ENCODE data around the gene MRGPRD. TPM values are rescaled to one million over a fixed set of nuclear protein-coding genes. Genes with fewer than 3 reads are reported as not detected.

Gene MRGPRD
- total and polyA plus RNA-seq, 10 of the 15 experiments (the other 5 are each of a cell fraction or from before 2014, with no cell fraction given), result not detected

DNA sequence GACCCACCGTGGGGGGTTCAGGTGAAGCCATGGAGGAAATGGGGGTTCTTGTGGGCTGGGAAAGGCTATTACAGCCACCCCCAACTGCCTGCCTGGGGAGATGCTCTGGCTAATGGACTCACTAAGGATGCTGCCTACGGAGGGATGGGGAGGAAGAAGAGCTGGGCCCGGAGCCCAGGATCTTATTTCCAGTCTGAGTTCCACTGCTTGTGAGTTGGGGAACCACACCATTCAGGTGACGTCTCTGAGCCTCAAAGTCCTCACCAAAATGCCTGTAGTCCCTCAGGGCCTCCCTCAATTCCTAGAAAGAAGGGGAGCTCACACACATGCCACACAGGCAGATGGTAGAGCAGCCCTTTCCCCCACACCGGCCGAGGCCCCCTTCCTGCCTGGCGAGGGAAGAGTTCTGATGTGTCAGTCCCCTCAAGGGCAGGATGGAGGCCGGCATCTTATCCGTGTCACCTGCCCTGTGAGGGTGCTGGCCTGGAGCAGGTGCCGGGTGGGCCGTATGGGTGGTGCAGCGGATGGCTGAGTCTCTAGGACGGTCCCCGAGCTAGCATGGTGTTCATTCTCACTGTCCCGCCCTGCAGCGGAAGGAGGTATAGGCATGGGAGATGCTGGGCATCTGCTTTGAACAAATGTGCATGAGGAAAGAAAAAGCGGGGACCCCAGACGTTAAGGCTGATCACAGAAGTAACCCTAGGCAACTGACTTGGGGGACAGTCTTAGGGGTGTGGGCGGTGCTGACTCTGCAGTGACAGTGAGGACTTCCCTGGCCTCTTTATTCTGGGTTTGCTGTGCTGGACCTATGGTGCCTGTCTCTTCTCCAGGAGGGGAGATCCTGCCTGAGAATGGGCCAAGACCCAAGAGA lies 16.6 kb upstream of the MRGPRD start (continued):
- TF ChIP-seq LARP7 (IDR thresholded peaks at IDR 0.05) (no peak), POLR2AphosphoS5 (IDR thresholded peaks at IDR 0.05; ENCODE audit: low read length) (no peak), ZZZ3 (IDR thresholded peaks at IDR 0.05; ENCODE audit: control insufficient read depth, insufficient read length, low read depth) (no peak), TBL1XR1 (IDR thresholded peaks at IDR 0.05; ENCODE audit: low read depth, low read length) (no peak)
- TF ChIP-seq, protein P1, sequence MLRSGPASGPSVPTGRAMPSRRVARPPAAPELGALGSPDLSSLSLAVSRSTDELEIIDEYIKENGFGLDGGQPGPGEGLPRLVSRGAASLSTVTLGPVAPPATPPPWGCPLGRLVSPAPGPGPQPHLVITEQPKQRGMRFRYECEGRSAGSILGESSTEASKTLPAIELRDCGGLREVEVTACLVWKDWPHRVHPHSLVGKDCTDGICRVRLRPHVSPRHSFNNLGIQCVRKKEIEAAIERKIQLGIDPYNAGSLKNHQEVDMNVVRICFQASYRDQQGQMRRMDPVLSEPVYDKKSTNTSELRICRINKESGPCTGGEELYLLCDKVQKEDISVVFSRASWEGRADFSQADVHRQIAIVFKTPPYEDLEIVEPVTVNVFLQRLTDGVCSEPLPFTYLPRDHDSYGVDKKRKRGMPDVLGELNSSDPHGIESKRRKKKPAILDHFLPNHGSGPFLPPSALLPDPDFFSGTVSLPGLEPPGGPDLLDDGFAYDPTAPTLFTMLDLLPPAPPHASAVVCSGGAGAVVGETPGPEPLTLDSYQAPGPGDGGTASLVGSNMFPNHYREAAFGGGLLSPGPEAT (IDR thresholded peaks at IDR 0.05; ENCODE audit: low read depth), result no peak
- TF ChIP-seq, protein P2, sequence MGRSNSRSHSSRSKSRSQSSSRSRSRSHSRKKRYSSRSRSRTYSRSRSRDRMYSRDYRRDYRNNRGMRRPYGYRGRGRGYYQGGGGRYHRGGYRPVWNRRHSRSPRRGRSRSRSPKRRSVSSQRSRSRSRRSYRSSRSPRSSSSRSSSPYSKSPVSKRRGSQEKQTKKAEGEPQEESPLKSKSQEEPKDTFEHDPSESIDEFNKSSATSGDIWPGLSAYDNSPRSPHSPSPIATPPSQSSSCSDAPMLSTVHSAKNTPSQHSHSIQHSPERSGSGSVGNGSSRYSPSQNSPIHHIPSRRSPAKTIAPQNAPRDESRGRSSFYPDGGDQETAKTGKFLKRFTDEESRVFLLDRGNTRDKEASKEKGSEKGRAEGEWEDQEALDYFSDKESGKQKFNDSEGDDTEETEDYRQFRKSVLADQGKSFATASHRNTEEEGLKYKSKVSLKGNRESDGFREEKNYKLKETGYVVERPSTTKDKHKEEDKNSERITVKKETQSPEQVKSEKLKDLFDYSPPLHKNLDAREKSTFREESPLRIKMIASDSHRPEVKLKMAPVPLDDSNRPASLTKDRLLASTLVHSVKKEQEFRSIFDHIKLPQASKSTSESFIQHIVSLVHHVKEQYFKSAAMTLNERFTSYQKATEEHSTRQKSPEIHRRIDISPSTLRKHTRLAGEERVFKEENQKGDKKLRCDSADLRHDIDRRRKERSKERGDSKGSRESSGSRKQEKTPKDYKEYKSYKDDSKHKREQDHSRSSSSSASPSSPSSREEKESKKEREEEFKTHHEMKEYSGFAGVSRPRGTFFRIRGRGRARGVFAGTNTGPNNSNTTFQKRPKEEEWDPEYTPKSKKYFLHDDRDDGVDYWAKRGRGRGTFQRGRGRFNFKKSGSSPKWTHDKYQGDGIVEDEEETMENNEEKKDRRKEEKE (IDR thresholded peaks at IDR 0.05), result no peak

Data from GM12878 (cell line).